LNCAP (cell line): ENCODE results near the gene BCR.

Experiments
- CTCF ChIP-seq: fragments of 450-650 bp; IDR thresholded peaks from 2 replicates; pipeline ENCODE4 v1.5.1; 2017; ENCODE audit warnings: mild to moderate bottlenecking

BCR gene

GRCh38 chr22:23222793-23223568 is 42.7 kb downstream of the BCR start:
- TF ChIP-seq CTCF = no peak

- no peak for TF ChIP-seq CTCF
Observed at GRCh38 chr22:23223569-23224317, 43.4 kb downstream of the BCR start.

- no peak for TF ChIP-seq CTCF
Observed at GRCh38 chr22:23224846-23225245, 44.5 kb downstream of the BCR start.

GRCh38 chr22:23225337-23225723 is 45.0 kb downstream of the BCR start:
- TF ChIP-seq CTCF = no peak

GRCh38 chr22:23225724-23226496 is 45.6 kb downstream of the BCR start:
- no peak for TF ChIP-seq CTCF

GRCh38 chr22:23226497-23226850 is 46.2 kb downstream of the BCR start:
- no peak for TF ChIP-seq CTCF

- TF ChIP-seq CTCF = no peak
Observed at GRCh38 chr22:23227380-23227779, 47.1 kb downstream of the BCR start.
